OCI-LY7 (cell line): ENCODE data around the gene ST6GAL2. TPM values are rescaled to one million over a fixed set of nuclear protein-coding genes. Genes with fewer than 3 reads are reported as not detected.
A peak's percentile ranks its signal among the peaks of the same experiment; 100 is the strongest.

Experiments used
- BruUV-seq: library from RNA; stranded (reverse); fragments of 400-500 nt; replicated peaks from 2 replicates; lab custom pipeline; 2021; lab: Mats Ljungman, UMichigan
- CTCF ChIA-PET: fragments of 300-600 bp; sonication (Branson Sonifier 250); formaldehyde crosslinking; loops from one replicate; lab custom pipeline; 2022; ENCODE audit warnings: antibody characterized with exemption; ENCODE audit not compliant: unreplicated experiment; lab: Charles Lee
- POLR2A ChIA-PET: fragments of 300-600 bp; sonication (Branson Sonifier 250); formaldehyde crosslinking; loops from one replicate; lab custom pipeline; 2022; ENCODE audit warnings: antibody characterized with exemption; lab: Charles Lee
- DNase-seq: peaks from one replicate; pipeline ENCODE4 v3.0.0-alpha.2; 2015; ENCODE audit warnings: low spot score
- H2AFZ ChIP-seq: fragments of 200-600 bp; sonication (generic), shearing (Covaris generic); 2 replicates; pipeline ENCODE4 v1.6.1; 2014; ENCODE audit warnings: mild to moderate bottlenecking, antibody characterized with exemption, low read length, moderate library complexity
- H3K27ac ChIP-seq: fragments of 200-600 bp; sonication (generic); 2 replicates; pipeline ENCODE4 v1.5.1; 2014; ENCODE audit warnings: mixed run types, low read depth, mild to moderate bottlenecking, moderate library complexity, low read length, inconsistent platforms; ENCODE audit not compliant: poor library complexity, severe bottlenecking
- H3K36me3 ChIP-seq: fragments of 200-600 bp; sonication (generic); 2 replicates; pipeline ENCODE4 v1.6.1; 2014; ENCODE audit warnings: mild to moderate bottlenecking, antibody characterized with exemption, low read length, moderate library complexity, mixed read lengths; ENCODE audit not compliant: insufficient read depth
- H3K4me1 ChIP-seq: fragments of 200-600 bp; sonication (generic); 2 replicates; pipeline ENCODE4 v1.5.1; 2014; ENCODE audit warnings: mild to moderate bottlenecking, low read length; ENCODE audit not compliant: insufficient read depth, poor library complexity, severe bottlenecking
- H3K4me2 ChIP-seq: fragments of 200-600 bp; sonication (generic); 2 replicates; pipeline ENCODE4 v1.6.1; 2014; ENCODE audit warnings: mild to moderate bottlenecking, low read length
- H3K4me3 ChIP-seq: fragments of 200-600 bp; sonication (generic); 2 replicates; pipeline ENCODE4 v1.5.1; 2014; ENCODE audit warnings: mild to moderate bottlenecking, low read depth, low read length; ENCODE audit not compliant: poor library complexity, severe bottlenecking
- H3K79me2 ChIP-seq: fragments of 200-600 bp; sonication (generic); 2 replicates; pipeline ENCODE4 v1.6.1; 2016; ENCODE audit warnings: low read depth, mild to moderate bottlenecking, low read length, moderate library complexity, mixed read lengths; ENCODE audit not compliant: insufficient read depth
- H3K9me2 ChIP-seq: fragments of 200-600 bp; sonication (generic); 2 replicates; pipeline ENCODE4 v1.6.1; 2016; ENCODE audit warnings: mild to moderate bottlenecking, low read length, mixed read lengths; ENCODE audit not compliant: insufficient read depth
- H3K9me3 ChIP-seq: fragments of 200-600 bp; sonication (generic); 2 replicates; pipeline ENCODE4 v1.6.1; 2014; ENCODE audit warnings: mild to moderate bottlenecking, mixed run types, low read length, mixed read lengths
- H4K20me1 ChIP-seq: fragments of 200-600 bp; sonication (generic); 2 replicates; pipeline ENCODE4 v1.6.1; 2014; ENCODE audit warnings: mild to moderate bottlenecking, antibody characterized with exemption, low read length, moderate library complexity, mixed read lengths; ENCODE audit not compliant: insufficient read depth
- EZH2phosphoT487 ChIP-seq: fragments of 200-600 bp; sonication (generic); IDR thresholded peaks from 2 replicates; pipeline ENCODE4 v1.6.1; 2018; ENCODE audit warnings: low read depth, borderline replicate concordance, mild to moderate bottlenecking, mixed run types, antibody characterized with exemption, low read length, moderate library complexity, mixed read lengths
- intact Hi-C: fragments of 100-400 bp; cut with micrococcal nuclease; formaldehyde crosslinking; loops from one replicate; pipeline ENCODE4 v1.10.0; 2022; ENCODE audit not compliant: unreplicated experiment
- total RNA-seq, 2 experiments: library from RNA; depleted of rRNA in 1 of 2; stranded (reverse); fragments of >200 nt in 1 of 2; shearing (Covaris generic) in 1 of 2; gene quantifications; 2 replicates each; pipeline ENCODE4 v1.2.3, GENCODE V29; 2014 to 2022
- TF ChIP-seq, protein P1 (sequence below): fragments of 200-600 bp; sonication (generic); conservative IDR thresholded peaks from 2 replicates; pipeline ENCODE4 v1.5.1; 2014; ENCODE audit warnings: mild to moderate bottlenecking, antibody characterized with exemption, low read length, moderate library complexity, mixed read lengths

Gene ST6GAL2
- total RNA-seq, 2 experiments from 2014 or later: not detected

- no peak overlapping the region for H3K4me2 ChIP-seq
- H2AFZ ChIP-seq: no peak overlapping the region
- H3K9me3 ChIP-seq: no peaks in the 10 kb centered on the region
- H3K27ac ChIP-seq: no peak overlapping the region
- no peaks in the 10 kb centered on the region for H4K20me1 ChIP-seq
- intact Hi-C loops: no loop called here
- no peaks in the 10 kb centered on the region for H3K9me2 ChIP-seq
- DNase-seq: no peak
- ChIA-PET CTCF (no interaction called here), POLR2A (no interaction called here)
- no peaks in the 10 kb centered on the region for H3K36me3 ChIP-seq
- no peaks in the 10 kb centered on the region for H3K4me1 ChIP-seq
- H3K4me3 ChIP-seq: no peak overlapping the region
- BruUV-seq: no TSS peak
- no peaks in the 10 kb centered on the region for H3K79me2 ChIP-seq
- TF ChIP-seq, protein P1, sequence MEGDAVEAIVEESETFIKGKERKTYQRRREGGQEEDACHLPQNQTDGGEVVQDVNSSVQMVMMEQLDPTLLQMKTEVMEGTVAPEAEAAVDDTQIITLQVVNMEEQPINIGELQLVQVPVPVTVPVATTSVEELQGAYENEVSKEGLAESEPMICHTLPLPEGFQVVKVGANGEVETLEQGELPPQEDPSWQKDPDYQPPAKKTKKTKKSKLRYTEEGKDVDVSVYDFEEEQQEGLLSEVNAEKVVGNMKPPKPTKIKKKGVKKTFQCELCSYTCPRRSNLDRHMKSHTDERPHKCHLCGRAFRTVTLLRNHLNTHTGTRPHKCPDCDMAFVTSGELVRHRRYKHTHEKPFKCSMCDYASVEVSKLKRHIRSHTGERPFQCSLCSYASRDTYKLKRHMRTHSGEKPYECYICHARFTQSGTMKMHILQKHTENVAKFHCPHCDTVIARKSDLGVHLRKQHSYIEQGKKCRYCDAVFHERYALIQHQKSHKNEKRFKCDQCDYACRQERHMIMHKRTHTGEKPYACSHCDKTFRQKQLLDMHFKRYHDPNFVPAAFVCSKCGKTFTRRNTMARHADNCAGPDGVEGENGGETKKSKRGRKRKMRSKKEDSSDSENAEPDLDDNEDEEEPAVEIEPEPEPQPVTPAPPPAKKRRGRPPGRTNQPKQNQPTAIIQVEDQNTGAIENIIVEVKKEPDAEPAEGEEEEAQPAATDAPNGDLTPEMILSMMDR: peak; percentile 38
- no peak for TF ChIP-seq EZH2phosphoT487
These were observed 22.6 kb downstream of the ST6GAL2 start for GRCh38 chr2:106863387-106863786.

GRCh38 chr2:106859498-106859897 is 26.5 kb downstream of the ST6GAL2 start:
- TF ChIP-seq, protein P1: no peak
- TF ChIP-seq EZH2phosphoT487: no peak
- CTCF ChIA-PET: no interaction called here
- Histone ChIP-seq H3K27ac (no peak overlapping the region), H3K36me3 (no peaks in the 10 kb centered on the region), H3K4me1 (no peaks in the 10 kb centered on the region), H3K79me2 (no peaks in the 10 kb centered on the region), H3K9me3 (no peaks in the 10 kb centered on the region), H3K9me2 (no peaks in the 10 kb centered on the region), H3K4me2 (no peak overlapping the region), H3K4me3 (no peak overlapping the region), H2AFZ (no peak overlapping the region), H4K20me1 (no peaks in the 10 kb centered on the region)
- POLR2A ChIA-PET: no interaction called here
- no TSS peak for BruUV-seq
- DNase-seq: no peak
- intact Hi-C loops: no loop called here

DNA sequence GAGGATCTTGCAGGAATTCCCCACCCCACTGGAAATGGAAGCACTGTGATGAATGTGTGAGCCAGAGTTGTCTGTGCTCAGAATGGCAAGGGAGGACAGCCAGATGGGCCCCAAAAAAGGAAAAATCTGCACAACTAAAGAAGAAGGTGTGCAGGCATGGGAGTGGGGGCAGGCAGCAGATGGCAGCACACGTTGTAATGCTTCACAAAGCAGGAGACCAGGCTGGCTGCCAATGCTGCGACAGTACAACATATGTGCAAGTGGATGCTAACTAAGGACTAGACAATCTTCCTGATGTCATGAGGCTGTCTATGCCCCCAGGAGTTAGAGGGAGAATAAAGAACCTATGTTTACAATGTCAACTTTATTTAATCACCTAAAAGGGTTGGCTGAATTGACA is 27.2 kb downstream of the ST6GAL2 start:
- intact Hi-C loops: no loop called here
- H3K9me2 ChIP-seq: no peaks in the 10 kb centered on the region
- CTCF ChIA-PET: no interaction called here

More for the DNA sequence above, 27.2 kb downstream of the ST6GAL2 start:
- Histone ChIP-seq H3K27ac (no peak overlapping the region), H4K20me1 (no peaks in the 10 kb centered on the region), H3K36me3 (no peaks in the 10 kb centered on the region), H3K4me3 (no peak overlapping the region), H3K4me2 (no peak overlapping the region), H3K9me3 (no peaks in the 10 kb centered on the region), H3K79me2 (no peaks in the 10 kb centered on the region), H2AFZ (no peak overlapping the region), H3K4me1 (no peaks in the 10 kb centered on the region)
- TF ChIP-seq, protein P1: no peak
- no peak for TF ChIP-seq EZH2phosphoT487
- BruUV-seq: no TSS peak
- no peak for DNase-seq
- POLR2A ChIA-PET: no interaction called here
